ENCODE measurements around the gene TSC22D1. TPM values are rescaled to one million over a fixed set of nuclear protein-coding genes. Genes with fewer than 3 reads are reported as not detected.

Gene TSC22D1
- total and polyA plus RNA-seq, 4 donors = 21.0 to 43.5 (median 37.0) TPM

DNA sequence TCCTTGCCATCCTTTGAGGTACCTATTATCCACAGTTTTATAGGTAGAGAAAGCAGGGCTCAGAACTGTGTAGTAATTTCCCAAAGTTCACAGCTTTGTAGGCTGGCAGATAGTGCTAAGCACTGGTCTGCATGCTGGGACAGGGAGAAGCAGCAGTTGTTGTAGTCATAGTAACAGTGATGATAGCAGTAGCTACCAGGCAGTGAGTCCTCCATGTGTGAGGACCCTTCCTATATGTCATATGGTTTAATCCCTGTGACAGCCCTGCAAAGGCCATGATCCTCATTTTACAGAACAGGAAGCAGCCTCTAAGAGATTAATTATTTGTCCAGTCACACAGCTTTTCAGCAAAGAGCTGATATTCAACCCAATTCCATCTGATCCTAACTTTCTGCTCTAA lies 181.5 kb downstream of the TSC22D1 start:
- H3K36me3 ChIP-seq (ENCODE audit: control insufficient read depth in 4 of 4, insufficient read depth in 3 of 4, low read depth in 1 of 4, low read length in 3 of 4) = no peaks in the 10 kb centered on the region
- no peaks in the 10 kb centered on the region for H3K27me3 ChIP-seq (ENCODE audit: control insufficient read depth in 4 of 4, insufficient read depth in 4 of 4, low read length in 3 of 4)
- no peaks in the 10 kb centered on the region for H3K9me3 ChIP-seq (ENCODE audit: control insufficient read depth in 4 of 4, low read length in 3 of 4)
- no peak overlapping the region for H3K27ac ChIP-seq (ENCODE audit: low read depth in 1 of 2, low read length in 2 of 2)
- peaks cover 3 to 21% (median 8%) of the 10 kb centered on the region in 4 donors for H3K4me1 ChIP-seq (ENCODE audit: control insufficient read depth in 4 of 4, insufficient read depth in 4 of 4, low read length in 3 of 4)
- DNase-seq (ENCODE audit: low spot score) = no peak
- H3K9ac ChIP-seq (ENCODE audit: low read depth in 1 of 2, low read length in 2 of 2) = no peak overlapping the region
- TF ChIP-seq JUND (IDR thresholded peaks at IDR 0.05) = no peak
- no peak for TF ChIP-seq HNF4A (conservative IDR thresholded peaks at IDR 0.05)
- no peak for TF ChIP-seq SP1 (IDR thresholded peaks at IDR 0.05)
- TF ChIP-seq FOXA2 (IDR thresholded peaks at IDR 0.05) = no peak
- no peak for TF ChIP-seq MAX (IDR thresholded peaks at IDR 0.05)
- TF ChIP-seq, protein P1, sequence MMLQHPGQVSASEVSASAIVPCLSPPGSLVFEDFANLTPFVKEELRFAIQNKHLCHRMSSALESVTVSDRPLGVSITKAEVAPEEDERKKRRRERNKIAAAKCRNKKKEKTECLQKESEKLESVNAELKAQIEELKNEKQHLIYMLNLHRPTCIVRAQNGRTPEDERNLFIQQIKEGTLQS (IDR thresholded peaks at IDR 0.05) = no peak
- TF ChIP-seq, protein P2, sequence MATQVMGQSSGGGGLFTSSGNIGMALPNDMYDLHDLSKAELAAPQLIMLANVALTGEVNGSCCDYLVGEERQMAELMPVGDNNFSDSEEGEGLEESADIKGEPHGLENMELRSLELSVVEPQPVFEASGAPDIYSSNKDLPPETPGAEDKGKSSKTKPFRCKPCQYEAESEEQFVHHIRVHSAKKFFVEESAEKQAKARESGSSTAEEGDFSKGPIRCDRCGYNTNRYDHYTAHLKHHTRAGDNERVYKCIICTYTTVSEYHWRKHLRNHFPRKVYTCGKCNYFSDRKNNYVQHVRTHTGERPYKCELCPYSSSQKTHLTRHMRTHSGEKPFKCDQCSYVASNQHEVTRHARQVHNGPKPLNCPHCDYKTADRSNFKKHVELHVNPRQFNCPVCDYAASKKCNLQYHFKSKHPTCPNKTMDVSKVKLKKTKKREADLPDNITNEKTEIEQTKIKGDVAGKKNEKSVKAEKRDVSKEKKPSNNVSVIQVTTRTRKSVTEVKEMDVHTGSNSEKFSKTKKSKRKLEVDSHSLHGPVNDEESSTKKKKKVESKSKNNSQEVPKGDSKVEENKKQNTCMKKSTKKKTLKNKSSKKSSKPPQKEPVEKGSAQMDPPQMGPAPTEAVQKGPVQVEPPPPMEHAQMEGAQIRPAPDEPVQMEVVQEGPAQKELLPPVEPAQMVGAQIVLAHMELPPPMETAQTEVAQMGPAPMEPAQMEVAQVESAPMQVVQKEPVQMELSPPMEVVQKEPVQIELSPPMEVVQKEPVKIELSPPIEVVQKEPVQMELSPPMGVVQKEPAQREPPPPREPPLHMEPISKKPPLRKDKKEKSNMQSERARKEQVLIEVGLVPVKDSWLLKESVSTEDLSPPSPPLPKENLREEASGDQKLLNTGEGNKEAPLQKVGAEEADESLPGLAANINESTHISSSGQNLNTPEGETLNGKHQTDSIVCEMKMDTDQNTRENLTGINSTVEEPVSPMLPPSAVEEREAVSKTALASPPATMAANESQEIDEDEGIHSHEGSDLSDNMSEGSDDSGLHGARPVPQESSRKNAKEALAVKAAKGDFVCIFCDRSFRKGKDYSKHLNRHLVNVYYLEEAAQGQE (IDR thresholded peaks at IDR 0.05) = no peak
- no peak for TF ChIP-seq FOXA1 (IDR thresholded peaks at IDR 0.05)
- TF ChIP-seq RAD21 (IDR thresholded peaks at IDR 0.05) = no peak
- TF ChIP-seq NR2F2 (IDR thresholded peaks at IDR 0.05) = no peak
- TF ChIP-seq TAF1 (conservative IDR thresholded peaks at IDR 0.05) = no peak
- TF ChIP-seq YY1 (IDR thresholded peaks at IDR 0.05) = no peak
- no peak for TF ChIP-seq EGR1 (IDR thresholded peaks at IDR 0.05; ENCODE audit: low read depth in 2 of 2)
- TF ChIP-seq, protein P3, sequence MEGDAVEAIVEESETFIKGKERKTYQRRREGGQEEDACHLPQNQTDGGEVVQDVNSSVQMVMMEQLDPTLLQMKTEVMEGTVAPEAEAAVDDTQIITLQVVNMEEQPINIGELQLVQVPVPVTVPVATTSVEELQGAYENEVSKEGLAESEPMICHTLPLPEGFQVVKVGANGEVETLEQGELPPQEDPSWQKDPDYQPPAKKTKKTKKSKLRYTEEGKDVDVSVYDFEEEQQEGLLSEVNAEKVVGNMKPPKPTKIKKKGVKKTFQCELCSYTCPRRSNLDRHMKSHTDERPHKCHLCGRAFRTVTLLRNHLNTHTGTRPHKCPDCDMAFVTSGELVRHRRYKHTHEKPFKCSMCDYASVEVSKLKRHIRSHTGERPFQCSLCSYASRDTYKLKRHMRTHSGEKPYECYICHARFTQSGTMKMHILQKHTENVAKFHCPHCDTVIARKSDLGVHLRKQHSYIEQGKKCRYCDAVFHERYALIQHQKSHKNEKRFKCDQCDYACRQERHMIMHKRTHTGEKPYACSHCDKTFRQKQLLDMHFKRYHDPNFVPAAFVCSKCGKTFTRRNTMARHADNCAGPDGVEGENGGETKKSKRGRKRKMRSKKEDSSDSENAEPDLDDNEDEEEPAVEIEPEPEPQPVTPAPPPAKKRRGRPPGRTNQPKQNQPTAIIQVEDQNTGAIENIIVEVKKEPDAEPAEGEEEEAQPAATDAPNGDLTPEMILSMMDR (IDR thresholded peaks at IDR 0.05; ENCODE audit: low read depth, low read length, missing input control) = no peak
- no peak for TF ChIP-seq ZBTB33 (IDR thresholded peaks at IDR 0.05)
- TF ChIP-seq GABPA (IDR thresholded peaks at IDR 0.05 in 1 of 2, conservative IDR thresholded peaks at IDR 0.05 in 1 of 2) = no peak
- no peak for TF ChIP-seq HNF4G (IDR thresholded peaks at IDR 0.05)
- no peak for TF ChIP-seq RXRA (IDR thresholded peaks at IDR 0.05)
- no peak overlapping the region for H3K4me3 ChIP-seq (ENCODE audit: low read depth in 1 of 3, low read length in 3 of 3)
